IPS-NIHi7 (cell line): ENCODE data around the gene BMP8A.

Source experiments
- DNase-seq: peaks from one replicate; pipeline ENCODE4 v3.0.0; 2012; ENCODE audit warnings: mixed read lengths; ENCODE audit errors: extremely low spot score

Gene BMP8A

DNA sequence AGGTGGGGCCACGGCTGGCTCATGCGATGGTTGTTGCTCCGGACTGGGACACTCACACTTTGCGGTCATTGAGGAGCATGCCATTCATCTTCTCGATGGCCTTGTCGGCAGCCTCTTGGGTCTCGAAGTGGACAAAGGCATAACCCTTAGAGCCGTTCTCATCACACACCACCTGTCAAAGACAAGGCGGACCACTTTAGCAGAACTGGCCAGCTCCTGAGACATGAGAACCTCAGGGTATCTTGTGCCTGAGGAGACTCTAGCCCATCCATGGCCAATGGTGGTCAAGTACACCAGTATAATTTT lies 79.7 kb downstream of the BMP8A start:
- no peak for DNase-seq

DNA sequence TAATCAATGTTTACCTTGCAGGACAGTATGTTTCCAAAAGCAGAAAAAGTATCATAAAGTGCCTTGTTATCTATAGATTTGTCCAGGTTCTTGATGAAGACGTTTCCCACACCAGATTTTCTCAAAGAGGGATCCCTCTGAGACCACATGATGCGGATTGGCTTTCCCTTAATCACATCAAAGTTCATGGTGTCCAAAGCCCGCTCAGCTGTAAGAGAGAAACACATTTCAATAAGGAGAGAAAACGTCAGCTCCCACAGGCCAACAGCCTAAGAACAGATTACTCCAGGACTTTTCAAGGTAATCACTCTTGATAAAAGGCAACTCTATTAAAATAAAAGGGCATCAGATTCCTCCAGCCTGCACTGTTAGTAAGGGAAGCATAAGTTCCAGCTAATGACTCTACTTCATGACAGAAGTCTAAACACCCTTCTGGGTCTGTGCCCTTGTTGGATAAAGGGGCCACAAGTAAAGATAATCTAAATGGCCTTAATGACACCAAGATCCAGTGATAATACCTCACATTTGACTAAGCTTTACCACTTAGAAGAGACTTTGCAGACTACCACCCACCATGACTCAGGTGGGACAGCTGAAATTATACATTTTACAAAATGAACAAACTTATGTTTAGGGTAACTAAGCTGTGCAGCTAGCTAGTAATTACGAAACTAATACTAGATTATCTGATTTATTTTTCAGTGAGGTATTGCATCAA lies 81.1 kb downstream of the BMP8A start:
- DNase-seq, result no peak

- DNase-seq, result no peak
Measured at GRCh38 chr1:39573097-39573465, 81.6 kb downstream of the BMP8A start.

DNA sequence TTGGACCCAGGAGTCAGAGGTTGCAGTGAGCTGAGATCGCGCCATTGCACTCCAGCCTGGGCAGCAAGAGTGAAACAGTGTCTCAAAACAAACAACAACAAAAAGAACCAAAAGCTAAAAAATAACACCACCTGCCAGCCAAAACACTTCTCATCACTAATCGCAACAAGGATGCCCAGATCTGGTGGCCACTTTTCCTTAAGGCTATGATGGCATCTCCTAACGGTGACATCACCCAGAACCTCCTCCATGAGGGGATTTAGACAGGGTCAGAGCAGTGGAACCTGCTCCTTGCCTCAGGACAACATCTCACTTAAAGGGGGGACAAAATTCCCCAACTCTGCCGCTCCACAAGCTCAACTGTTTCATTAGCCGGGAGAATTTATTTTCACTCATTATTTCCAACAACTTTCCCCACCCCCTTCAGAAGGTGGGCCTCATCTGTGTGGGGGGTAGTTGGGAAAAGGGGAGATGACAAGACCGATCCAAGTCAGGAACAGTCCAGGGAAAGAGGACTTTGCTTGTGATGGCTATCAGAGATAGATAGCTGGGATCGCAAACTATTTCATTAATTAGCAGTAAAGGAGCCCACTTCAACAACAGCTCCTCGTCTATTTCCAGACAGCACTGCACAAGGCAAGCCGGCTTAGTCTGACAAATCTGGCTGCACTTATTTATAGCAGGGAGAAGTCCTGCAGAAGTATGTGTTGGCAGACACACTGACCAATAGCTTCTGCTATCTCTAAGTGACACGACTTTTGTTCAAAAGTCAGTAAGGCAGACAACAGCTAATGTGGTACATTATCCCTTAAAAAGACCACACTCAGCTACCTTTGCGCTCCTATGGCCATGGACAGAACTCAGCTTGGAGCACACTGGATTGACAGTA lies 82.5 kb downstream of the BMP8A start:
- DNase-seq, result no peak

GRCh38 chr1:39574646-39575045 lies 83.2 kb downstream of the BMP8A start:
- DNase-seq, result no peak
